Measurements from ENCODE around the gene RBM5.

The RBM5 gene

DNA sequence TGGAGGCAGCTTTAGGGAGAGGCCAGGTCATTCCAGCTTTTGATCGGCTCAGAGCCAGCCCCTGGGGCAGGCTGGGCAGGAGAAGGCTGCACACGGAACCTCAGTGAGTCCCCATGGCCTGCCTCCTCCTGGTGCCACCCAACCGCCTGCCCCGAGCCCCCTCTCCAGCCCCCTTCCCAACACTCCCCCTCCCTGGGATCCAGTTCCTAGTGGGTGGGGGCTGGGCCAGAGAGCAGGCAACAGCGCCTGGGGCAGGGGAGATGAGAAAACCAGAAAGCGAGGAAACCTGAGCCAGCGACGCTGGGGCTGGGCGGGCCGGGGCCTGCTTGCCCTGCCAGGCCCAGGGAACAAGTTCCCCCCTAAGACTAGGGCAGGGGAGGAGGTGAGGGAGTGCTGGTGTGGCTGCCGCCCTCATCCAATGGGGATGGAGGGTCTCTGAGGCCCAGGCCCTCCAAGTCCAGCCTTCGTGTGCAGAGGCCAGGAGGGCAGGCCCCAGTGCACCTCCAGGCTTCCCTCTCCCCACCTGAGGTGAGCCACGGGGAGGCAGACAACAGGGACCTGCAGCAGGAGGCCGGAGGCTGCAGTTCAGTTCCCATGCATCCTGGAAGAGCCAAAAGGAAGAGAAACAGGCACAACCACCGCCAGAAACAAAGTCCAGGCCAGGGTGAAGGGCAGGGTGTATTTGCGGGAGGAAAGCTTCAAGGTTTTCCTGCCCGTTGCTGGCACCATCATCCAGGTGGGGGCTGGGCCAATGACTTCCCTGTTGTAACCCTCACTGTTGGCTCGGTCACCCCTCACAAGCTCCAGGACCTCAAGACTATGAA lies 62.4 kb downstream of the RBM5 start:
- Histone ChIP-seq H3K4me3 (ENCODE audit: insufficient read depth, low read depth, low read length) (no peak overlapping the region), H3K36me3 (ENCODE audit: control insufficient read depth, insufficient read depth, low read length) (no peaks in the 10 kb centered on the region), H3K4me1 (ENCODE audit: control insufficient read depth, insufficient read depth, low read length) (peaks cover 37% of the 10 kb centered on the region), H3K9me3 (ENCODE audit: control insufficient read depth, low read length) (no peaks in the 10 kb centered on the region), H3K27me3 (ENCODE audit: control insufficient read depth, insufficient read depth, low read length, poor library complexity, severe bottlenecking) (peaks cover 26% of the 10 kb centered on the region), H3K27ac (ENCODE audit: insufficient read depth, low read depth, low read length, poor library complexity, severe bottlenecking) (peak overlapping the region; percentile 36)
- 37 to 49% methylated on average over 16 to 18 of the region's 18 CpGs for WGBS, 2 experiments

DNA sequence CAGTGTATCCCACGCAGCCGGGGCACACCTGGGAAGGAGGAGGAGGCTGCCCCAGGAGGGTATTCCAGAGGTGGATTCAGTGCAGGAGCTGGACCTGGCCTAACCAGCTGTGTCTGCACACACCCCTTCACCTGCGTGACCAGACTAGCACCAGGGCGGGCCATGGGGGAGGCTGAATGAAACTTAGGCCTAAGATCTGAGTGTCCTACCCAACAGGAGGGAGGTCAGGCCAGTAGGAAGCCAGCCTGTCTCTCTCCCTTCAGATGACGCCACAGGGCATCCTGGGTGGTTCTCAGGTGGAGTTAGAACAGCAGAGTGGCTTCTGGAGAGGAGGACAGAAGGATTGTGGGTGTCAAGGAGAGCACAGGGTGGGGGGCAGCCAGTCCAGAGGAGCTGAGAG lies 63.0 kb downstream of the RBM5 start:
- H3K4me1 ChIP-seq (ENCODE audit: control insufficient read depth, insufficient read depth, low read length), result peaks cover 36% of the 10 kb centered on the region
- H3K4me3 ChIP-seq (ENCODE audit: insufficient read depth, low read depth, low read length), result no peak overlapping the region
- H3K27me3 ChIP-seq (ENCODE audit: control insufficient read depth, insufficient read depth, low read length, poor library complexity, severe bottlenecking), result peaks cover 33% of the 10 kb centered on the region
- no peaks in the 10 kb centered on the region for H3K9me3 ChIP-seq (ENCODE audit: control insufficient read depth, low read length)
- H3K36me3 ChIP-seq (ENCODE audit: control insufficient read depth, insufficient read depth, low read length), result no peaks in the 10 kb centered on the region
- WGBS, 2 experiments, result 69 to 73% methylated on average over 5 of the region's 5 CpGs
- H3K27ac ChIP-seq (ENCODE audit: insufficient read depth, low read depth, low read length, poor library complexity, severe bottlenecking), result no peak overlapping the region

DNA sequence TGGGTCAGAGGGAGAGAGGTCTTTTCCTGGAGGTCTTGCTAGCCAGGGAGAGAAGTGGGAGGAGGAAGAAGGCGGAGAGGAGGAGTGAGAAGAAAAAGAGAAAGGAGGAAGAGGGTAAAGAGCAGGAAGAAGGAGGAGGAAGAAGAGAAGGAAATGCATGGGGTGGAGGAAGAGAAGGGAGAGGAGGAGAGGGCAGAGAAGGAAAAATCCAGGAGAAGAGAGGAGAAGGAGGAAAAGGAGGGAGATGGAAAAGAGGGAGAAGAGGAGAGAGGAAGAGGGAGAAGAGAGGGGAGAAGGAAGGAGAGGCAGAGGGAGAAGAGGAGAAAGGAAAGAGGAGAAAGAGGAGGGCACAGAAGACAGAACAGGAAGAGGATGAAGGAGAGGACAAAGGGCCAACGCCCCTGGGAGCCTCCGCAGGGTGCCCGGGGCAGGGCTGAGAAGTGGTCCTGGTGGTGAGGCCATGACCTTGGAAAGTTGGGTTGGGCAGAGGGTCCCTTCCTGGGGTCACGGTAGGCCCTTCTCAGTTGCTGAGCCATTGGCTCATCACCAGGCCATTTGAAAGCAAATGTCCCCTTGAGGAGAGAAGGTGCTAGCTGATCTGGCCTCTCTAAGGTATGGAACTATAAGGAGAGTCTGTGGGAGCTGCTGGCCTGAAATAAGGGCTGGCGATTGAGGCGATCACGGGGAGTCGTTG lies 65.2 kb downstream of the RBM5 start:
- H3K36me3 ChIP-seq (ENCODE audit: control insufficient read depth, insufficient read depth, low read length), result no peaks in the 10 kb centered on the region
- H3K27me3 ChIP-seq (ENCODE audit: control insufficient read depth, insufficient read depth, low read length, poor library complexity, severe bottlenecking), result peaks cover 33% of the 10 kb centered on the region
- H3K27ac ChIP-seq (ENCODE audit: insufficient read depth, low read depth, low read length, poor library complexity, severe bottlenecking), result no peak overlapping the region
- H3K9me3 ChIP-seq (ENCODE audit: control insufficient read depth, low read length), result no peaks in the 10 kb centered on the region
- H3K4me3 ChIP-seq (ENCODE audit: insufficient read depth, low read depth, low read length), result peak overlapping the region; percentile 68
- 53 to 54% methylated on average over 9 of the region's 9 CpGs for WGBS, 2 experiments
- peaks cover 49% of the 10 kb centered on the region for H3K4me1 ChIP-seq (ENCODE audit: control insufficient read depth, insufficient read depth, low read length)

DNA sequence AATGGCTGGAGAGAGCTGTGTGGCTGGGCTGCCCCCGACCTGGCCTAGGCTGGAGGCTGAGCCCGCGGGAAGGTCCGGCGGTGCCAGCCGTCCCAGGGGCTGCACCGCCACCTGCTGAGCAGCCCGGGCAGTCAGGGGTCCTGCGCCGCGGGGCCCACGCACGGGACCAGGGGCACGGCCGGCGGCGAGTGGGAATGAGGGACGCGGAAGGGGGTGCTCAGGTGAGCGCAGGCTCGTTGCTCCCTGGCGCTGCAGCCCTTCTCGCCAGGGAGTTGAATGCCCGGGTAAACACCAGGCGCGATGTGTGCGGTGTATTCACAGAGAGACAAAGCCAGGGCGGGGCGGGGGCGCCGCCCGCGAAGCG lies 65.7 kb downstream of the RBM5 start:
- Histone ChIP-seq H3K27ac (ENCODE audit: insufficient read depth, low read depth, low read length, poor library complexity, severe bottlenecking) (no peak overlapping the region), H3K9me3 (ENCODE audit: control insufficient read depth, low read length) (no peaks in the 10 kb centered on the region), H3K27me3 (ENCODE audit: control insufficient read depth, insufficient read depth, low read length, poor library complexity, severe bottlenecking) (peaks cover 33% of the 10 kb centered on the region), H3K4me3 (ENCODE audit: insufficient read depth, low read depth, low read length) (peak overlapping the region; percentile 68), H3K4me1 (ENCODE audit: control insufficient read depth, insufficient read depth, low read length) (peaks cover 50% of the 10 kb centered on the region), H3K36me3 (ENCODE audit: control insufficient read depth, insufficient read depth, low read length) (no peaks in the 10 kb centered on the region)
- WGBS, 2 experiments, result 3% methylated on average over 34 of the region's 34 CpGs

DNA sequence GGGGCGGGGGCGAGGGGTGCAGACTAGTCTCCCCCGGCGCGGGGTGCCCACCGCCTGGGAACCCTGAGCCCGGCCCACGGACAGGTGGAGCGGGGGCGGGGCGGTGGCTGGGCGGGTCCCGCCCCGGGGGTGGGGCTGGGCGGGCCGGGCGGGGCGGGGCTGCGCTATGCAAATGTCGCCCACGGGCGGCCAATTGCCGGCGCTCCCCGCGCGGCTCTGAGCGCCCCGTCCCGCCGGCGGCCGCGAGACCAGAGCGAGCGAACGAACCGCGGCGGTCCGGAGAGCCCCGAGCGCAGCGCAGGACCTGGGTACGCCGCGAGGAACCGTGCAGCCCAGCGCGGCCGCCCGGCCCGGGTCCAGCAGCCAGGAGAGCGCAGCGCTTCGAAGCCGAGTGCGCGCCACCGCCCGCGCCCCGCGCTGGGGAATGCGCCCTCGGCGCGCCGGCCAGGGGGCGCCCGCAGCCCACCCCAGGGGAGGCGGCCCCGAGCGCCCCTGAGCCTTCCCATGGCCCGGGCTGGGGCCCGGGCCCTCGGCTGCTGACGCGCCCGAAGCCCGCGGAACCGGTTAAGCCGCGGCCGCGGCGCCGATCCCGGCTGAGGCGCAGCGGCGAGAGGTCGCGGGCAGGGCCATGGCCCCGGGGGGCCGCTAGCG lies 66.2 kb downstream of the RBM5 start, which contains the start of gene SEMA3F:
TSS of gene SEMA3F (plus strand) at position 485 of the 651 bp plus-strand sequence. CDS start 4,299 bp downstream, outside the sequence.
- Histone ChIP-seq H3K9me3 (ENCODE audit: control insufficient read depth, low read length) (no peaks in the 10 kb centered on the region), H3K27ac (ENCODE audit: insufficient read depth, low read depth, low read length, poor library complexity, severe bottlenecking) (no peak within 1 kb of the TSS), H3K36me3 (ENCODE audit: control insufficient read depth, insufficient read depth, low read length) (no peaks in the 10 kb centered on the region), H3K27me3 (ENCODE audit: control insufficient read depth, insufficient read depth, low read length, poor library complexity, severe bottlenecking) (peaks cover 33% of the 10 kb centered on the region), H3K4me3 (ENCODE audit: insufficient read depth, low read depth, low read length) (peak within 1 kb of the TSS; percentile 68), H3K4me1 (ENCODE audit: control insufficient read depth, insufficient read depth, low read length) (peaks cover 49% of the 10 kb centered on the region)
- 0% methylated on average over 98 of the region's 98 CpGs for WGBS, 2 experiments

DNA sequence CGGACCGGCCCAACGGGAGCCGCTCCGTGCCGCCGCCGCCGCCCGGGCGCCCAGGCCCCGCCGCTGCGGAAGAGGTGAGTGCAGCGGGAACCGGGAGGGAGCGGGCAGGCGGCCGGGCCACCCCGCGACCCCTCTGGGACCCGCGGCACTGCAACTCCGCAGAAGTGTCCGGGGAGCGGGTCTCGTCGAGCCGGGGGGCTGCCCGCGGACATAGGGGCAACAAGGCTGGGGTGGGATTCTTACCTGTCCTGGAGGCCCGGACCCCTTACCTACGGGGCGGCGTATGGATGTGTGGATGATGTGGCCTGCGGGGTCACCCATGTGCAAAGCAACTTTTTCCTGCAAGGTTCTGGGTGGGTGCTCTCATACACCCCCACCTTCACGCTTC lies 66.8 kb downstream of the RBM5 start:
- no peak overlapping the region for H3K27ac ChIP-seq (ENCODE audit: insufficient read depth, low read depth, low read length, poor library complexity, severe bottlenecking)
- WGBS, 2 experiments, result 0 to 1% methylated on average over 37 of the region's 37 CpGs
- H3K9me3 ChIP-seq (ENCODE audit: control insufficient read depth, low read length), result no peaks in the 10 kb centered on the region
- peaks cover 33% of the 10 kb centered on the region for H3K27me3 ChIP-seq (ENCODE audit: control insufficient read depth, insufficient read depth, low read length, poor library complexity, severe bottlenecking)
- peak overlapping the region; percentile 68 for H3K4me3 ChIP-seq (ENCODE audit: insufficient read depth, low read depth, low read length)
- H3K36me3 ChIP-seq (ENCODE audit: control insufficient read depth, insufficient read depth, low read length), result no peaks in the 10 kb centered on the region
- peaks cover 49% of the 10 kb centered on the region for H3K4me1 ChIP-seq (ENCODE audit: control insufficient read depth, insufficient read depth, low read length)

DNA sequence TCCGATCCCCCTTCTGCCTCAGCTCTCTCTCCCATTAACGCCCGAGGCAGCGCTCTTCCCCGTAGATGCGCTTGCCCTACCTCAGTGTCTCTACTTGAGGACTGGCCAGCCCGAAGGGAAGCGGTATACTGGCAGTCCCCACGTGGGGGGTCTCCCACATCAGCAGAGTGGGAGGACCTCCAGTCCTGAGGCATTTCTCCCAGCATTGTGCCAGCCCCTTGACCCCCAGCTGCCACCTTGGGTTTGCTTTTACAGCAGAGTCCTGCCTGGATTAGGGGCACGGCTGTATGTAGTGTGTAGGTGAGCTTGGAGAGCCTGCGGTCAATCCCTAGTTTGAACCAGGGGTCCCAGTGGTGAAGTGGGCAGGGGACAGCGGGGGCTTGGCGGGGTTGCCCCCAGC lies 67.2 kb downstream of the RBM5 start:
- Histone ChIP-seq H3K27ac (ENCODE audit: insufficient read depth, low read depth, low read length, poor library complexity, severe bottlenecking) (no peak overlapping the region), H3K27me3 (ENCODE audit: control insufficient read depth, insufficient read depth, low read length, poor library complexity, severe bottlenecking) (peaks cover 33% of the 10 kb centered on the region), H3K36me3 (ENCODE audit: control insufficient read depth, insufficient read depth, low read length) (no peaks in the 10 kb centered on the region), H3K4me3 (ENCODE audit: insufficient read depth, low read depth, low read length) (peak overlapping the region; percentile 68), H3K9me3 (ENCODE audit: control insufficient read depth, low read length) (no peaks in the 10 kb centered on the region), H3K4me1 (ENCODE audit: control insufficient read depth, insufficient read depth, low read length) (peaks cover 48% of the 10 kb centered on the region)
- 7 to 12% methylated on average over 13 of the region's 13 CpGs for WGBS, 2 experiments

DNA sequence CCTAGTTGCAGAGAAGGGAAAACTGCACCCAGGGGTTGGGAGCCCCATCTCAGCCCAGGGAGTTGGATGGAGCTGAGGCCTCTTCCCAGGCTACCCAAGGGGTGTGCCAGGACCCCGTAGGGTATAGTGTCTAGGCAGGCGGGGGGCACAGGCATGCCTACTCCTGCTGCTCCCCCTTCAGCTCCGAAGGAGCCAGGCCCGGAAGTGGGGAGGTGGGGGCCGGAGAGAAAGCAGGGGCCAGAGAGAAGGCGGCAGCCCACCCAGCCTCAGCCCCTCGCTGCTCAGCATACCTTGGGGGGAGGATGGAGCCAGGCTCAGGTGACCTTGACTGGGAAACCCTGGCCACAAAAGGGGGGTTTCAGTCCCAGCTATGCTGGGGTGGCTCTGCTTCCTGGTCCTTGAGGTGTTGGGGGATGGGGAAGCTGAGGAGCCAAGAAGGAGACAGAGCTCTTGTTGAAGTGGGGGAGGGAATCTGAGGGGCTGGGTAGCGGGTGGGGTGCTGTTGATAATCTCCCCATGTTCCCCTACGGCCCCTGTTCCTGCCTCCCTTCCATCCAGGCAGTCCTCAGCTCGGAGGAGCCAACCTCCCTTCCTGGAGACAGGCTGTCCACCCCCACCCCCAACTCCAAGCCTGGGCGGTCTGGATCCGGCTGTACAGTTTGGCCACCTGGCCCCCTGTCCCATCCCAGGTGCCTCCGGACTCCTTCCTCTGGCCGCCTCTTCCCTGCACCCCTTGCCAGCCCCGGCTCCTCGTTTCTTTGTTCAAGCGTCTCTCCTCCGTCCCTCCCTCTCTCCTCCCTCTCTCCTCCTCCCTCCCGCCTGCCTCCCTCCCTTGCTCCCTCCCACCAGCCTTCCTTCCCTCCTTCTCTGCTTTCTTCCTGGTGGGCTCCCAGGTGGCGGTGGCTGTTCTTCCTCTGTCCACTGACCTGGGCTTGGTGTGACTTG lies 68.1 kb downstream of the RBM5 start:
- 14% methylated on average over 20 of the region's 20 CpGs for WGBS, 2 experiments
- Histone ChIP-seq H3K4me1 (ENCODE audit: control insufficient read depth, insufficient read depth, low read length) (peaks cover 45% of the 10 kb centered on the region), H3K27me3 (ENCODE audit: control insufficient read depth, insufficient read depth, low read length, poor library complexity, severe bottlenecking) (peaks cover 33% of the 10 kb centered on the region), H3K4me3 (ENCODE audit: insufficient read depth, low read depth, low read length) (peak overlapping the region; percentile 68), H3K27ac (ENCODE audit: insufficient read depth, low read depth, low read length, poor library complexity, severe bottlenecking) (no peak overlapping the region), H3K36me3 (ENCODE audit: control insufficient read depth, insufficient read depth, low read length) (no peaks in the 10 kb centered on the region), H3K9me3 (ENCODE audit: control insufficient read depth, low read length) (no peaks in the 10 kb centered on the region)

DNA sequence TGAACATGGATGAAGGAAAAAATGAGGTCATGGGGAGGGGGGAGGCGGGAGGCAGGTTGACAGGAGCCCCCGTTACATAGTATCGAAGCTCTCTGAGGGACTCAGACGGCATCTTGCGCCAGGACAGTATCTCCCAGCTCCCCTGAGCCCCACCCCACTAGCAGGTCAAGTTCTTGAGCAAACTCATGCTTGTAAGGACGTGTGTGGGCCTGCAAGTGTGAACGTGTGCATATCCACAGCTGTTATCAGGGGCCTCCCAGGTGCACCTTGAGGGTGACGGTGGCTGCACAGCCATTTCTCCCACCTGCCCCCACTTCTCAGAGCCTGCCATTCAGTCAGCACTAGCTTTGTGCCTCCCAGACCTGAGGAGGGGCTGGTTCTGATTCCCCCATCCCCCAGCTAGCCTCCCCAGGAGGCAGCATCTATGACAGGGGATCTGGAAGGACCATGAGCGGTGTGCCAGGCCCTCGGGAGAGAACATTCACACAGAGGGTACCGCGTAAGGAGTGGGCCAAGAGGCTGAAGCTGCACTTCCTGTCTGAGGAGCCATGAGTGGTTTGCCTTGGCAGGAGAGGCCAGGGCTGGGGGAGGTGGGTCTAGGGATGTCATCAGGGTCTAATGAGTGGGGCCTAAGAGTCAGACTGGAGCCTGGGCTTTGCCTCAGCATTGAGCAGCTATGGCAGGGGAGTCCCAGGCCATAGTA lies 69.3 kb downstream of the RBM5 start:
- H3K9me3 ChIP-seq (ENCODE audit: control insufficient read depth, low read length), result no peaks in the 10 kb centered on the region
- H3K27ac ChIP-seq (ENCODE audit: insufficient read depth, low read depth, low read length, poor library complexity, severe bottlenecking), result no peak overlapping the region
- H3K36me3 ChIP-seq (ENCODE audit: control insufficient read depth, insufficient read depth, low read length), result peaks cover 3% of the 10 kb centered on the region
- peaks cover 32% of the 10 kb centered on the region for H3K27me3 ChIP-seq (ENCODE audit: control insufficient read depth, insufficient read depth, low read length, poor library complexity, severe bottlenecking)
- peak overlapping the region; percentile 68 for H3K4me3 ChIP-seq (ENCODE audit: insufficient read depth, low read depth, low read length)
- peaks cover 45% of the 10 kb centered on the region for H3K4me1 ChIP-seq (ENCODE audit: control insufficient read depth, insufficient read depth, low read length)
- 84 to 88% methylated on average over 12 of the region's 12 CpGs for WGBS, 2 experiments
